Ramos (cell line): ENCODE results near the gene ENPP7.

Experiments
- in situ Hi-C: fragments of 300-500 bp; cut with MboI; formaldehyde crosslinking; loops from one replicate; pipeline ENCODE4 v1.14.3; 2022; ENCODE audit warnings: low sequenced_read_pairs; ENCODE audit not compliant: unreplicated experiment

The ENPP7 gene

DNA sequence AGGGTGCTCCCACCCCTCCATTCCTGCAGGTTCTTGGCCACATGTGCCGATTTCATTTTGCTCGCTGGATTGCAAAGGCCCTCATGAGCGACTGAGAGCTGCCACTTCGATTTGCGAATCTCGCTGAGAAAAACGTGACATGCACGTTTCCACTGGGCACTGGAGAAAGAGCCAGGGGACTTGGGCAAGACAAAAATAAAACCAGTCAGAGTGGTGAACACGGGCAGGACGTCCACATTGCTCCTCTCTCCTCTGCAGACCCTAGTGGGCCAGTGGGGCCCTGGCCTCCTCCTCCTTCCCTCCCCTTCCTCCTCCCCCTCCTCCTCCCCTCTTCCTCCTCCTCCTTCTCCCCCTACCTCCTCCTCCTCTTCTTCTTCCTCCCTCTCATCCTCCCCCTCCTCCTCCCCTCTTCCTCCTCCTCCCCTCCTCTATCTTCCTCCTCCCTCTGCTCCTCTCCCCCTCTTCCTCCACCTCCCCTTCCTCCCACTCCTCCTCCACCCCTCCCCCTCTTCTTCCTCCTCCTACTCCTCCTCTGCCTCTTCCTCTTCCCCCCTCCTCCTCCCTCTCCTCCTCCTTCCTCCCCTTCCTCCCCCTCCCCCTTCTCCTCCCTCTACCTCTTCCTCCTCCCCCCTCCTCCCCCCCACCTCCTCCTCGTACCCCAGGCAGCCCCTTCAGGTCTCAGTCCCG is 28.1 kb upstream of the ENPP7 start:
- in situ Hi-C loops = no loop called here

DNA sequence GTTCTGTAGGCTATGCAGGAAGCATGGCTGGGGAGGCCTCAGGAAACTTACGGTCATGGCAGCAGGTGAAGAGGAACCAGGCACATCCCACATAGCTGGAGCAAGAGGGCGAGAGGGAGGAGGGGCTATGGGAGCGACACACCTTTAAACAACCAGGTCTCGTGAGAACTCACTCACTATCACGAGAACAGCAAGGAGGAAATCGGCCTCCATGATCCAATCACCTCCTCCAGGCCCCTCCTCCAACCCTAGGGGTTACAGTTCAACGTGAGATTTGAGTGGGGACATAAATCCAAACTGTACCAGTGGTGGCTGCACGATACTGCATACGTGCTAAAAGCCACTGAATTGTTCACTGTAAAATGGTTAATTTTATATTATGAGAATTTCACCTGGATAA is 26.1 kb upstream of the ENPP7 start:
- in situ Hi-C loops = no loop called here

DNA sequence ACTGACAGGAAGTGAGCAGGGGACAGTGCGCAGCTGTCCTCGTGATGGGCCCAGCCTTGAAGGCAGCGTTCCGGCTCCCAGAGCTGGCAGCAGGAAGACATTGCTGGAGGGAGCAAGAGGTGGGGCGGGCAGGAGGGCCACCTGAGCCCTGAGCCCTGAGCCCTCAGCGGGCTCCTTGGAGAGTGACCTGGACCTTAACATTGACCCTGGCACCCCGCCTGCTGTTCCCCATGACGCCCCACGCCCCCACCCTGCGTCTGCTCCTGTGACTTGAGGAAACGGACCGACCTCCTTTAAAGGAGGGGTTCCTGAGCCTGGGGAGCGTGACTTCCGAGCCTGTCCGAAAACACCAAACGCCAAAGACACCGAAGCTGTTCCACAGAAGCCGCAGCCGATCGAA is 25.1 kb upstream of the ENPP7 start:
- in situ Hi-C loops = no loop called here

DNA sequence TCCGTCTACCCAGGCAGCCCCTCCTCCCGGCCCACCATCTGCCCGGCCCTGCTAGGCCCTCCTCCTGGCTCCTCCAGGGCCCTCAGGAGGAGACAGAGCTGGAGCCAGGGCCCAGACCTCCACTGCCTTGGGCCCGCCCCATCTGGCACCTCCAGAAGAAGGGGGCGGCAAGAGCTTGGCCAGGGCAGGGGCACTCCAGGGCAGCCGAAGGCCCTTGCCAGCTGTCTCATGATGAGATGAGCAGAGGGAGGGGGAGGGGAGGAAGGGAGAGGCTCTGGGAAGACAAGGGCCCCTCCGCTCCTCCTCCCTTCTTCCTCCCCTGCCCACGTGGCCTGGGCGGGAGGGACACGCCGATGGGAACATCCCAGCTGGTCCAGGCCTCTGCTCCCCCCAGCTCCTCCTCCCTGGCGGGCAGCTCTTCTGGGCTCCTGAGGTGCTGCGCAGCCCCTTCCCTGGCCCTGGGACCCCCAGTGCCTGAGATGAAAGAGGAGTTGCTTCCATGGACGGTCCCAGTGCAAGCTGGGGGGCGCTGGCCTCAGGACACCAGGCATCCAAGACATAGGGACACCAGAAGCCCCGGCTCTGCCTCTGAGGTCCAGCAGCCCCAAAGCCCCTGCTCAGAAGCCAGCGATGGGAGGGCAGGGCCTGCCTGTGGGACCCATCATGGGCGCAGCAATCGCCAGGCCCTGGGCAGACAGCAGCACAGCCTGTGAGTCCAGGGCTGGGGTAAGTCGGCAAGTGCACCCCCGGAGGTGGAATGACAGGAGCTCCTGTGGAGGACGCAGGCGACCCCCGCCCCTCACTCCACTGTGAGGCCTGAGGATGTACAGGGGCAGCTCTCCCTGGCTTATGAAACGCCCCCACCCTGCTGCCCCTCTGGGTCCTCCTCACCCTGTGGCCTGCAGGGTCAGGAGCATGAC is 23.6 kb upstream of the ENPP7 start:
- in situ Hi-C loops = no loop called here

DNA sequence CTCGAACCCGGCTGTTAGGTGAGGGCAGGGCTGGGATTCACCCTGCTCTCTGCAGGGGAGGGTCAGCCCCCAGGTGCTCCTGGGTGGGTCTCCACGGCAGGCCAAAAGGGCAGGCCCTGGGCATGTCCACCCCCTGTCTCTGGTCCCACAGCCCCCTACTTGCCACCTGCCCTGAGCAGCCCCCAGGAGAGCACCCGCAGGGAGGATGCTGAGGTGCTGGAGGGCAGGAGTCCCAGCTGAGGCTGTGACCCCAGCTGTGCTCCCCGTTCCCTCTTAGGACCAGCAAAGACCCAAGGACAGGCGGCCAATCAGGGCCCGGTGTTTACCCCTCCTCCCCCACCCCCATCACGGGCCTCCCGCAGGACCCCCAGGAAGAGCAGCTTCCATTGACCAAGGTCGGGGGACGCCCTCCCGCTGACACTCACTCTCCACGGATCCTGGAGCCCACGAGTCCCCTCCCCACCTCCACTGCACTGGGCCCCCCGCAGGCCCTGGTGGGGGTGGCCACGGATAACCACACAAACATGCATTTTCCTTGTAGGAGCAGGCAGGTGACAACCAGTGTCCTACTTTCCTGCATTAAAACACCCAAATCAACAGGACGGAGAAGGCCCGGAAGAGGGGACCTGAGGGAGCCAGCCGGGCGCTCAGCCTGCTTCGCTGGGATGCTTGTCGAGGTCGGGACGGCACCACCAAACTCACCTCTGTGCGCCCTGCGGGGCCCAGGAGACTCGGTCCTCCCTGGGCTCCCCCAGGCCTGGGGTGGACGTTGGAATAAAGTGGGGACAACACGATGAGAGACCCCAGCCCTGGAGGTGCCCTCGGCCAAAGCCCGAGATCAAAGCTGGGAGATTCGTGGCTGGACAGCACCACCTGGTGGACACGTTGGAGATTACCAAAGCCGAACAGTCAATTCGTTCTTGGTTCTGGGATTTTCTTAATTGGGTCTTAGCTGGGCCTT is 22.5 kb upstream of the ENPP7 start:
- in situ Hi-C loops = no loop called here

DNA sequence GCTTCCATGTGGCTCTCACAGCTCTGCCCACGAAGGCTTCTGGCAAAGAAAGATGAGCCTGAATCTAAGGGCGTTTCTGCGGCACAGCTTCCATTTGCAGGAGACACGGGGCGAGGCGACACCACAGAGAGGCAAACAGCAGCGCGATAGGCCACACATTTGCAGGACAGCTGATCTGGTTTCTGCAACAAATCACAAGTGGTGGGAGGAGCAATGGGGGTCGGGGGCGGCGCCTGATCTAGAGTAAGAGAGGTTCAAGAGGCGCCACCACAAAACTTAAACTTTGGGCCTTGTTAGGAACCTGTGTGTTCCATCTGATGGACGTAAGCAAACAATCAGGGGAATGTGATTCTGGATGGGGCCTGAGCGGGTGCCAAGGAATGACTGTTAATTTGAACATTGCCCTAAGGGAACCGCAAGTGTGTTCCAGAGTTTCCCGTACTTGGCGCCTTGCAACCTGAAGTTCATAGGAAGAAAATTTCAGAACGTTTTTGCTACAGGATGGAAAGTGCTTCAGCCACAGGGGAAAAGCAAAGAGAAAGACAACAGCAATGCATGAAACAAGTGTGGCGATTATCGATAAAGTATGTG is 18.9 kb upstream of the ENPP7 start:
- in situ Hi-C loops = no loop called here

DNA sequence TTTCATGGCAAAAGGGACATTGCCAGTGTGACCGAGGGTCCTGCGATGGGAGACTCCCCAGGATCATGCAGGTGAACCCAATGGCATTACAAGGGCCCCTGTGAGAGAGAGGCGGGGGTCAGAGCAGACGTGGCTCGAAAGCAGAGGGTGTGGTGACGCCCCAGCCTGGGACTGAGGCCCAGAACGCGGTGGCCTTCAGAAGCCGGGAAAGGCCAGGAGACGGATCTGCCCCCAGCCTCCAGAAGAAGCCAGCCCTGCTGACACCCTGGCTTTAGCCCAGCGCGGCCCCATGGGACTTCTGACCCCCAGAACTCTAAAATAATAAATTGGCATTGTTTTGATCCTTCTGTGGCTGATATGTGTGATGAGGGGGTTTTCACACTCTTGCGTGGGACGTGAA is 17.4 kb upstream of the ENPP7 start:
- in situ Hi-C loops = no loop called here

DNA sequence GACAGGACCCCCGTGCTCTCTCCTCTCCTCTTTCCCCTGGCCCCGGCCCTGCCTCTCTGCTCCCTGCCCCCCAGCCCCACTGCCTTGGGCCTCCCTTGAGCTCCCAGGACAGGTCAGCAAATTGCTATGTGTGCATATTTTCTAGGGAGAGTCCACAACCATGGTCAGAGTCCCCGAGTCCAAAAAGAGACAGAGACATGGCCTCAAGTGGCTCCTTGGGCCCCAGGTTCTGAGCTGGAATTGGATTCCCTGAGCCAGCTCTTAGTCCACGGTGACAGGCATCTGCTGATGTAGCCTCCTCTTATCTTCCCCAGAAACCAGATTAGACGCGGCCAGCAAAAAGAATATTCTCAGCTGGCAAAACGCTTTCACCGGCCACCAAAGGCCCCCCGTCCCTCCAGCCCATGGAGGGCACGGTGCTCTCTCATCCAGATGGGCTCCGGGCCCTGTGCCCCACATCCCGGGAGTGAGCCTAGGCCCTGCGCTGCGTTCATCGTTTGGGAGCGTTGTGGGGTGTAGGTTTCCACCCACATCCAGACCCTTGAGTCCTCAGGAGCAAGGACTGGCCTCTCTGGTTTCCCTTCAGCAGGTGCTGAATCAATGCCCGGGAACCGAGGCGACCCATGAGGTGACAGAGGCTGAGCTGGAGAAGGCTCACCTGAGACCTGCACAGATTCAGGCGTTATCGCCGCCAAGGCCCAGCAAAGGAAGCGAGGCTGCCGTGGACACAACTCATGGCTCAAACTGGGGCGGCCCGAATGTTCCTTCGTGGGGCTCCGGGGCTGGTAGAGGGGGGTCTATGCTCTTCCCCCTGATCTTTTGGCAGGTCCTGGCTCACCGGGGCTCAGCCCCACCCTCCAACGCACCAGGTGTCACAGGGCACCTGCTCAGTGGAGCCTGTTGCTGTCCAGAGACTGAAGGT is 16.3 kb upstream of the ENPP7 start:
- in situ Hi-C loops = no loop called here

DNA sequence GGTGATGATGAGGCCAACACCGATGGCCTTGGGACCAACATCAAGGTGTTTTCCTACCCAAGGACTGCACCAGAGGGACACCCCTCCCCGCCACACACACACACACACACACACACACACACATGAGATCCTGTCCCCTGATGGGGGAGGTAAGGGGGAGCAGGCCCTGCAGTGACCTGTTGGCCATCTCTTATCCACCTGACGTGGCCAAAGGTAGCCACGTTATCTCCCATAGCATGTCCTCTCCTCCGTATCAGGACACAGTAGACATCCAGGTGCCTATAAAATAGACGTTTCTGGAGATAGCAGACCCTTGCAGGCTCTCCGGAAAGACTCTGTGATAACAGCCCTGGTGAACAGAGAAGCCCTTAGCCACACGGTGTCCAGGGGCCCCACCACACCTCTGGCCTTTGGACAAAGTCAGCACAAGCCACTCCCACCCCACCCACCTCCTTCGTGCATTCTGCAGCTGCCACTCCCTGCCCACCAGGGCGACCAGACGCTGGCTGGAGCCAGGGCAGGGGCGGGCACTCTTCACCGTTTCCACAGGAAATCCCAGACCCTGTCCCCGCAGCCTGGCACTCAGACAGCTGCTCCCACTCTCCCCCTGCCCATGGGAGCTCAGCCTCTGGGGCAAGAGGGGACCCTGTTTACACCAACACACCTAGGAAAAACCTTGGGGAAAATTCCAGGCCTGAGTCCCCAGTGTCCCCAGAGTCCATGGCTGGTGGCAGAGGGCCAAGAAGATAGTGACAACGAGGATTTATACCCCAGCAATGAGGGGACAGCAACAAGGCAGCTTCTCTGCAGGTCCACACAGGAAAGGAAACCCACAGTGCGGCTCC is 15.4 kb upstream of the ENPP7 start:
- in situ Hi-C loops = no loop called here

DNA sequence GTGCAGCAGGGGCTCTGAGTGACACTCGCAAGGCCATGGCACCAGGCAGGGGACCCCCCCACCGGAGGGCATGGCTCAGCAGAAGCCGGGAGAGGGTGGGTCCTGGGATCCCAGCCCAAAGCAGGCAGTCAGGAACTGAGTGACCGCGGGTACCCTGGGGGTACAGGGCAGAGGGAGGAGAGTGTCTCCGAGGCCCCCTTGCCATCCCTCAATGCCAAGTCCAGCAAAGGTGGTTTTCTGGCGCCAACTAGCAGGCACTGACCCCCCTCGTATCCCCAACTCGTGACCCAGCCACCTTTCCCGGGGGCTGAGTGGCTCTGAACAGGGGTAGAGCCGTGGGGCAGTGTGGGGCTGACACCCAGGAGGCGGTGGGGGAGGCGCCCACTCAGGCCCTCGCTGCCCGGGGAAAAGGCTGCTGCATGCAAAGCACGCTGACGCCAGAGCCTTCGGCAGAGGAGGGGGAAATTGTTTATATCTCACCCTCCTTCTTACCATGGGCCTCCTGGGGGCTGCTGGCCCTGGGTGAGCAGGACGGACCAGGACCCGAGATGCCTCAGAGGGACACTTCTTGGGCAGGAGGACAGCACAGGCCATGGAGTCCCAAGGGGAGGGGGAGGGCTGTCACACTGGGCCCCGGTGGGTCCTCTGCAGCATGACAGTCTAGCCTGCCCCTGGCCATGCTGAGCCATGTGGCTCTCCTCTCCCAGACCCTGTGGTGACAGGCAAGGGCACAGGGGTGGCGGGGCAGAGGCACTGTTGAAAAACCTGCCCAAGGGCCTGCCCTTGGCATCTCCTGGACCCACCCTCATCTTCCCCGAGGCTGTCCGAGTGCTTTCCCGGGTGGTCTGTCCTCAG is 14.6 kb upstream of the ENPP7 start:
- in situ Hi-C loops = no loop called here

DNA sequence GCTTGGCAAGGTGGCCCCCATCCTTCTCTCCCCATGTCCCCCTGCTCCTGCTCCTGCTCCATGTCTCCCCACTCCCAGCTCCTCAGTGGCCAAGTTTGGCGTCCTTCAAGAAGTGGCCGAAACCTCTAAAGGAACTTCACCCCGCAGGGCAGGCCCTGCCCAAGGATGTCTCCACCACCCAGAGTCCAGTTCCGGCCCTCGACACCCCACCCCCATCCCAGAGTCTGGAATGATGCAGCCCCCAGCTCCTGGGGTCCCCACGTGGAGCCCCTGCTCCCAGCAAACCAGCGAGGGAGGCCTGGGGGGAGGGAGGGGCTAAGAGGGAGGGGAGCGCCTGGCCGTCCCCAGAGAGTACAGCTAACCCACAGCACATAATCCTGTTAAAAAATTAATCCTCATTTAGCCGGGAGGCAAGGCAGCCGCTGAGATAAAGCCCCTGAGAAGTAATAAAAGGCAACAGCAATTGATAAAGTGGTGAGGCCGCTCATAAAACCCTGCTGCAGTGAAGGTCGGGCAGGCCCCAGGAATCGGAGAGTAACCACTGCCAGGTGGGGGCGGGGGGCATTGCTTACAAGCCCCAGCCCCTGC is 9.9 kb upstream of the ENPP7 start:
- in situ Hi-C loops = no loop called here

DNA sequence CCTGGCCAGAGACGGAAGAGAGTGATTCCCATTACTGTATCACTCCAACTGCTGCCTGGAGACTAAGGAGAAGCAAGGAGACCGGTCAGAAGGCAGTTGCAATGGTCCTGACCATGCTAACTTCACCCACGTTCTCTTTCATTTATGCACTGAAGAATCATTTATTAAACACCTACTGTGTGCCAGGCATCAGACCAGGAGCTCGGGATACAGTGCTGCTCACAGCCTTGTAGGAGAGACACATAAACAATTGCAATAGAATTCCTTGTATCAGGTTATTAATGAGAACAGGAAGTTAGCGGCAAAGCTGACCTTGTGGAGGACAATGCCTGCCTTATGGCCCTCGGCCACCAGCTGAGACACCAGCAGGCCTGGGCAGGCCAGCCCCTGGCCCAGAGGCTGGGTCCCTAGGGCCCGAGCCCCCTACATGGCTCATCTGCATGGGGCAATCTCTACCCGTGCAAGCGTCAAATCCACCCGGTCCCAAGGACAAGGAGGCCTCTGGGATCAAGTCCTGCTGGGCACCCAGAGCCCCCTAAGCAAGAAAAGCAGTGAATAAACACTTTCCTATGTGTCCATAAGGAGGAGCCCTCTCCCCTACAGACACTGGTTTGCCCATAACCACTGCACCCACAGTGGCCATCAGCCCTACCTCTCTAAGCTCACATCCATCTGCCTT is 8.6 kb upstream of the ENPP7 start:
- in situ Hi-C loops = no loop called here

DNA sequence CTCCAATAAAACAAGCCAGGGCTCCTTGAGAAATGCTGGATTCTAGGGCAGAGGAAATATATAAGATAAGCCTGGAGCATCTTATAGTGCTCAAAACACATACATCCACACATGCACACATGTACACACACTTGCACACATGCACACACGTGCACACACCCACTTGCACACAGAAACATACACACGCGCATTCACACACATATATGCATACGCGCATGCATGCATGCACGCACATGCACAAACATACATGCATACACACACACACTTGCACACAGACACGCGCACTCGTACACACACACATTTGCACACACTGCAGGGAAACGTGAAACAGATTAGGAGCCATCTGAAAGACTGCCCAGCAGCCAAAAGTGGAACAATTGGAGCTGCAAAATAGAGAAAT is 8.0 kb upstream of the ENPP7 start:
- in situ Hi-C loops = no loop called here

DNA sequence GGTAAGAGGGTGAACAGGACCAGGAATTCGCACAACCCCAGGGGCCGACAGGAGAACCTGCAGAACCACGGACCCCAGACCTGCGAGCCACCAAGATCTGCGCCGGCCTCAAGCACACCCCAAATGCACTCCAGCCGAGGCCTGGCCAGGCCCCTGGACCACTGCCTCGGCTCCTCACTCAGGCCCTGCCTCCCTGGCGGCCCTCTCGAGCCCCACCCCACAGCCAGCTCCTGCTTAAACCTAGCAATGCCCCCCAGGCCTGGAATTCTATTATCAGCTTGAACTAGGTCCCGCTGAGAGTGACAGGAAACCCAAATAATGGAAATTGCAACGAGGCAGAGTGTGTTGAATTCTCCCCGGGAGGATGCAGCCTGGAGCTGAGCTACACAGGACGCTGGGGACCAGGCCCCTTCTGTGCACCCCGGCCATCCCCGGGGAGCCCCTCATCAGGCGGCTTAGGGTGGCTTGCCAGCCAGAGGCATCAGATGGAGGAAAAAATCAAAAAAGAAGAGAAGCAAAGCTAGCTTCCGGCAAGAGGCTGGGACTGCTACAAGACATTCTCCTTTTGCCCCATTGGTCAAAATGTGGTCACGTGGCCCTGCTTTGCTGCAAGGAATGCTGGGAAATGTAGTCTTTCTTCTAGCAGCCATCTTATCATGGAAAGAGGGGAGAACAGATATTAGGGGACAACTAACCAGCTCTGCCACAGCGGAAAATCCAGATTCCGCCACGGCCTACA is 2.4 kb upstream of the ENPP7 start:
- in situ Hi-C loops = no loop called here

DNA sequence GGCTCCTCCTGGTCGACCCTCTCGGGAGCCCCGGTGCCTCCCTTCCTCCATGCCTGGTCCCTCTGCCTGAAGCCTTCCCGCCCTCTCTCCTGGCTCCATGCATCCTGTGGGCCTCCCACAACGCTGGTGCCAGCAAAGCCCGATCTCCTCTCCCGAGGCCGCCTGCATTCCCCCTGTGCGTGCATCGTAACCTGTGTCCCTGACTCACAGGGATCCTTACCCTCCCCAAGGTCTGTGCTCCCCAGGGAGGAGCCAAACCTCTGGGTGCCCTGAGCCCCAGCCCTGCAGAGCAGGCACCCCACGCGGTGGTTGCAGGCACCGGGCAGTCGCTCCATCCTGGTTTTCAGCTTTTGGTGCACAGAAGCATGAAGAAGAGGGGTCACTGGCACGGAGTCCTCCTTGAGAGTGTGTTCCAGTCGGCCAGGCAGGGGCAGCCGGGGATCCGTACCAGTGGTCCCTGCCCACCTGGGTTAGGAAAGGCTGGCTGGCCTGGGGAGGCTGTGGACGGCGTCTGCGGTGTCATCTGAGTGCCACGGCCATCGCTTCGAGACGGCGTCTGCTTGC is 1.8 kb upstream of the ENPP7 start:
- in situ Hi-C loops = no loop called here

DNA sequence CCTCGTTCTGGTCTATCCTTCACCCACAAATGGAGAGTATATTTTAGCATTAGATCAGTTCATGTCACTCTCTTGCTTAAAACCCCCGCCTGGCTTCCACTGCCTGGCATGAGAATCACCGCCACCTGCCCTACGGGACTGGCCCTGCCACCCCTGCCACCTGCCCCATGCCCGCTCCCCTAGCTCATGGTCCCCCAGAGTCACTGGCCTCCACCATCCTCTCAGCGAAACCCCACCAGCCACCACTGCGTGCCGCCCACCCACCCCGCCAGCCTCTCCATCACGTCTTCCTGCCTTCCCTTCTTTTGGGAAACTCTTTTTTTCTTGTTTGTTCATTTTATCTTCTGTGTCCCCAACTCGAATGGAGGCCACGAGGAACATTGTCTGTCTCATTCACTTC is 982 bp upstream of the ENPP7 start:
- in situ Hi-C loops = no loop called here
